Measurements from ENCODE around the gene KDM5B. TPM values are rescaled to one million over a fixed set of nuclear protein-coding genes. Genes with fewer than 3 reads are reported as not detected.

Gene KDM5B
- total and polyA plus RNA-seq, 9 of the 15 experiments (the other 6 are each of a cell fraction or from before 2014, with no cell fraction given) = 15.4 to 90.6 (median 57.1) TPM

DNA sequence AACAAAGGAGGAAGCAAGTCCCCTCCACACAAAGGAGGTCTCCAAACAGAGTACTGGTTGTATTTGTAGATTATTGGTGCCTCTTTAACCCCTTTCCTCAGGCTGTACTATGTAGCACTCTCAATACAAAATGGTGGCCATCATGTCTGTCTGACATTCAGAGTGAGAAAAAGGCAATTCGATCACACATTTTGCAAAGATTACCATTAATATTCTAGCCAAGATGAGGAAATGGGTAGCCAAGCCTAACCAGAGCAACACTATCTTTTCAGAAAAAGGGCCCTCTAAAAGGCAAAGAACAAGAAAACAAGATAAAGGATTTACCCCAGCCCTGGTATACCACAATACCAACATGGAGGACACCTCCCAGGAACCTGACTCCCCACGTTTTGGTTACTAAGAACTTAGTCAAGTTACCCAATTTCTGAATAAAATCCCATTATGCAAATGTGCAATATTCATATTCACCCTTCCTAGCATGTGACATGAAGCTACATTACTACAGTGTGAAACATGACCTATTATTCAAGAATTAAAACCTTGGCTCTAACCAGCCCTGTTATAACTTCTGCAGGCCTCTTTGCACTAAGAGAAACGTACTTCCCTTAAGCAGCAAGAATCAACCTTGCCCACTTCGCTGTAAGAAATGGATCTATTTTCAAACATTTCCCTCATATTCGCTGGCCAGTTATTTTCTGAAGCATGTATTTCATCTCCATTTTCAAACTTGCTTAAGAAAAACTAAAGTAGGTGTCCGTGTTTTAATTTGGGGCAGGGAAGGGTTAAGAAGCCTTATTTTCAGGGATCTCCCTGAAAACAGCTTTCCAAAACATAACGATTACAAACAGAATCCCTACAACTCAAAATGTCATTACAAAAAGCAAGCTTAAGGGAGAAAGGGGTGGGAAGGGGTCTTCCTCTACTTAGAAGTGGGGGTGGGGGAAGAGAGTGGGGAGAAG is 2.1 kb downstream of the KDM5B start (continued):
- TF ChIP-seq, protein P1, sequence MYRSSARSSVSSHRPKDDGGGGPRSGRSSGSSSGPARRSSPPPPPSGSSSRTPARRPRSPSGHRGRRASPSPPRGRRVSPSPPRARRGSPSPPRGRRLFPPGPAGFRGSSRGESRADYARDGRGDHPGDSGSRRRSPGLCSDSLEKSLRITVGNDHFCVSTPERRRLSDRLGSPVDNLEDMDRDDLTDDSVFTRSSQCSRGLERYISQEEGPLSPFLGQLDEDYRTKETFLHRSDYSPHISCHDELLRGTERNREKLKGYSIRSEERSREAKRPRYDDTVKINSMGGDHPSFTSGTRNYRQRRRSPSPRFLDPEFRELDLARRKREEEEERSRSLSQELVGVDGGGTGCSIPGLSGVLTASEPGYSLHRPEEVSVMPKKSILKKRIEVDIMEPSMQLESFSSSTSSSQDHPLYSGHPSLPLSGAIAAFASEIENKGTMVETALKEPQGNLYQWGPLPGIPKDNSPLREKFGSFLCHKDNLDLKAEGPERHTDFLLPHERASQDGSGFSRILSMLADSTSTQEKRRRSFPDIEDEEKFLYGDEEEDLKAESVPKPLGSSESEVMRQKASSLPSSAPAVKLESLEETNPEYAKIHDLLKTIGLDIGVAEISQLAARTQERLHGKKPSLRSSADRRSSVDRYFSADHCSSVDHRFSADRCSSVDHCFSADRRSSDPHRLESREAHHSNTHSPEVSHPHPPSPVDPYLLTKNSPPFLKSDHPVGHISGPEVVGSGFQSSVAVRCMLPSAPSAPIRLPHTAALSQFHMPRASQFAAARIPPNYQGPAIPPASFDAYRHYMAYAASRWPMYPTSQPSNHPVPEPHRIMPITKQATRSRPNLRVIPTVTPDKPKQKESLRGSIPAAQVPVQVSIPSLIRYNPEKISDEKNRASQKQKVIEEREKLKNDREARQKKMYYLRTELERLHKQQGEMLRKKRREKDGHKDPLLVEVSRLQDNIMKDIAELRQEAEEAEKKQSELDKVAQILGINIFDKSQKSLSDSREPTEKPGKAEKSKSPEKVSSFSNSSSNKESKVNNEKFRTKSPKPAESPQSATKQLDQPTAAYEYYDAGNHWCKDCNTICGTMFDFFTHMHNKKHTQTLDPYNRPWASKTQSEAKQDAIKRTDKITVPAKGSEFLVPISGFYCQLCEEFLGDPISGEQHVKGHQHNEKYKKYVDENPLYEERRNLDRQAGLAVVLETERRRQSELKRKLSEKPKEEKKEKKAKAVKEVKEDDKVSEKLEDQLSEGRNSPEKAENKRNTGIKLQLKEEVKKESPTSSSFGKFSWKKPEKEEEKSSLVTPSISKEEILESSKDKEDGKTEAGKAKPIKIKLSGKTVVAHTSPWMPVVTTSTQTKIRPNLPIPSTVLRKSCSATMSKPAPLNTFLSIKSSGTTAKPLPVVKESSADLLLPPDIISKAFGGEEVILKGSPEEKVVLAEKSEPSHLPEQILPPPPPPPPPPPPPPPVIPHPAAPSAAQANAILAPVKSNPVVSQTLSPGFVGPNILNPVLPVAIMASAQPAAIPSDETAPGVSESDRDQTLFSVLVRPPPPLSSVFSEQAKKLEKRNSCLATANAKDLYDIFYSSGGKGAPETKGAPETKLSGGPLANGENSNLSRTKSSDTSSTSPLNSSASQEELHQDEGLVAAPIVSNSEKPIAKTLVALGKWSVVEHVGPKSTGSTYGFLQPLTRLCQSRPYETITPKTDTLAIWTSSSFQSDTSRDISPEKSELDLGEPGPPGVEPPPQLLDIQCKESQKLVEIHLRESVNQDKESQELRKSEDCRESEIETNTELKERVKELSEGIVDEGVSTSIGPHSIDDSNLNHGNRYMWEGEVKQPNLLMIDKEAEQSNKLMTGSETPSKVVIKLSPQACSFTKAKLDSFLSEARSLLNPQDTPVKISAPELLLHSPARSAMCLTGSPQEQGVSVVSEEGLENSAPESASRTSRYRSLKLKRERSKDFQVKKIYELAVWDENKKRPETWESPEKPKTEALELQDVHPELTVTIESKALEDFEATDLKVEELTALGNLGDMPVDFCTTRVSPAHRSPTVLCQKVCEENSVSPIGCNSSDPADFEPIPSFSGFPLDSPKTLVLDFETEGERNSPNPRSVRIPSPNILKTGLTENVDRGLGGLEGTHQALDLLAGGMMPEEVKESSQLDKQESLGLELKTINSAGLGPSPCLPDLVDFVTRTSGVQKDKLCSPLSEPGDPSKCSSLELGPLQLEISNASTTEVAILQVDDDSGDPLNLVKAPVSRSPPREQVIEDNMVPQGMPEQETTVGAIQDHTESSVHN (IDR thresholded peaks at IDR 0.05; ENCODE audit: borderline replicate concordance in 1 of 2, low read depth in 1 of 2) = no peak
- TF ChIP-seq EGR1 (conservative IDR thresholded peaks at IDR 0.05) (0 out of 2 replicates have a peak, but pooled peaks have one; percentile 2), CBX3 (IDR thresholded peaks at IDR 0.05; ENCODE audit: borderline replicate concordance in 1 of 2, low read length in 2 of 2) (no peak), KHSRP (IDR thresholded peaks at IDR 0.05) (no peak), GABPB2 (CRISPR knock-in tag; conservative IDR thresholded peaks at IDR 0.05) (no peak), GTF2F1 (IDR thresholded peaks at IDR 0.05; ENCODE audit: low read depth, low read length) (no peak), HDAC3 (IDR thresholded peaks at IDR 0.05; ENCODE audit: borderline replicate concordance, partially characterized antibody) (no peak), POLR3A (IDR thresholded peaks at IDR 0.05; ENCODE audit: borderline replicate concordance, extremely low read depth, insufficient read depth, insufficient read length) (no peak), RBM17 (IDR thresholded peaks at IDR 0.05; ENCODE audit: borderline replicate concordance, low read depth, low read length) (no peak), ZSCAN32 (CRISPR knock-in tag; IDR thresholded peaks at IDR 0.05) (no peak)
- TF ChIP-seq, protein P2, sequence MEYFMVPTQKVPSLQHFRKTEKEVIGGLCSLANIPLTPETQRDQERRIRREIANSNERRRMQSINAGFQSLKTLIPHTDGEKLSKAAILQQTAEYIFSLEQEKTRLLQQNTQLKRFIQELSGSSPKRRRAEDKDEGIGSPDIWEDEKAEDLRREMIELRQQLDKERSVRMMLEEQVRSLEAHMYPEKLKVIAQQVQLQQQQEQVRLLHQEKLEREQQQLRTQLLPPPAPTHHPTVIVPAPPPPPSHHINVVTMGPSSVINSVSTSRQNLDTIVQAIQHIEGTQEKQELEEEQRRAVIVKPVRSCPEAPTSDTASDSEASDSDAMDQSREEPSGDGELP (CRISPR knock-in tag; IDR thresholded peaks at IDR 0.05; ENCODE audit: borderline replicate concordance) = no peak
- TF ChIP-seq, protein P3, sequence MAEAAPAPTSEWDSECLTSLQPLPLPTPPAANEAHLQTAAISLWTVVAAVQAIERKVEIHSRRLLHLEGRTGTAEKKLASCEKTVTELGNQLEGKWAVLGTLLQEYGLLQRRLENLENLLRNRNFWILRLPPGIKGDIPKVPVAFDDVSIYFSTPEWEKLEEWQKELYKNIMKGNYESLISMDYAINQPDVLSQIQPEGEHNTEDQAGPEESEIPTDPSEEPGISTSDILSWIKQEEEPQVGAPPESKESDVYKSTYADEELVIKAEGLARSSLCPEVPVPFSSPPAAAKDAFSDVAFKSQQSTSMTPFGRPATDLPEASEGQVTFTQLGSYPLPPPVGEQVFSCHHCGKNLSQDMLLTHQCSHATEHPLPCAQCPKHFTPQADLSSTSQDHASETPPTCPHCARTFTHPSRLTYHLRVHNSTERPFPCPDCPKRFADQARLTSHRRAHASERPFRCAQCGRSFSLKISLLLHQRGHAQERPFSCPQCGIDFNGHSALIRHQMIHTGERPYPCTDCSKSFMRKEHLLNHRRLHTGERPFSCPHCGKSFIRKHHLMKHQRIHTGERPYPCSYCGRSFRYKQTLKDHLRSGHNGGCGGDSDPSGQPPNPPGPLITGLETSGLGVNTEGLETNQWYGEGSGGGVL (CRISPR knock-in tag; IDR thresholded peaks at IDR 0.05) = no peak
- TF ChIP-seq, protein P4, sequence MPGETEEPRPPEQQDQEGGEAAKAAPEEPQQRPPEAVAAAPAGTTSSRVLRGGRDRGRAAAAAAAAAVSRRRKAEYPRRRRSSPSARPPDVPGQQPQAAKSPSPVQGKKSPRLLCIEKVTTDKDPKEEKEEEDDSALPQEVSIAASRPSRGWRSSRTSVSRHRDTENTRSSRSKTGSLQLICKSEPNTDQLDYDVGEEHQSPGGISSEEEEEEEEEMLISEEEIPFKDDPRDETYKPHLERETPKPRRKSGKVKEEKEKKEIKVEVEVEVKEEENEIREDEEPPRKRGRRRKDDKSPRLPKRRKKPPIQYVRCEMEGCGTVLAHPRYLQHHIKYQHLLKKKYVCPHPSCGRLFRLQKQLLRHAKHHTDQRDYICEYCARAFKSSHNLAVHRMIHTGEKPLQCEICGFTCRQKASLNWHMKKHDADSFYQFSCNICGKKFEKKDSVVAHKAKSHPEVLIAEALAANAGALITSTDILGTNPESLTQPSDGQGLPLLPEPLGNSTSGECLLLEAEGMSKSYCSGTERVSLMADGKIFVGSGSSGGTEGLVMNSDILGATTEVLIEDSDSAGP (CRISPR knock-in tag; IDR thresholded peaks at IDR 0.05) = no peak

Measured in K562 (cell line).